Keratinocyte (primary cell): Measurements from ENCODE around the gene AGBL3. TPM values are rescaled to one million over a fixed set of nuclear protein-coding genes. Genes with fewer than 3 reads are reported as not detected.

Source experiments
- DNase-seq: peaks from one replicate; pipeline ENCODE4 v3.0.0-alpha.2; 2011; ENCODE audit warnings: low read depth, missing footprints, low spot score
- FAIRE-seq: peaks from 2 replicates; lab custom pipeline; 2011; peaks lifted over from hg19 to GRCh38; lab: Jason Lieb, UNC
- H2AFZ ChIP-seq: 2 replicates; pipeline ENCODE4 v1.6.0; 2012; ENCODE audit warnings: low read length, control low read depth, inconsistent platforms; ENCODE audit not compliant: control insufficient read depth
- H3K27ac ChIP-seq: 2 replicates; pipeline ENCODE4 v1.5.1; 2011; ENCODE audit warnings: low read length; ENCODE audit not compliant: control insufficient read depth, insufficient read depth
- H3K27me3 ChIP-seq: 3 replicates; pipeline ENCODE4 v1.6.0; 2011; ENCODE audit warnings: low read length; ENCODE audit not compliant: control insufficient read depth, insufficient read depth; ENCODE audit errors: extremely low read depth
- H3K36me3 ChIP-seq, 2 experiments: 2 replicates in 1 of 2; 3 replicates in 1 of 2; pipeline ENCODE4 v1.5.1; 2011; ENCODE audit warnings: low read length in 2 of 2, mild to moderate bottlenecking in 1 of 2; ENCODE audit not compliant: control insufficient read depth in 2 of 2, insufficient read depth in 2 of 2; ENCODE audit errors: extremely low read depth in 1 of 2
- H3K4me1 ChIP-seq: 3 replicates; pipeline ENCODE4 v1.5.1; 2011; ENCODE audit warnings: low read length; ENCODE audit not compliant: control insufficient read depth, insufficient read depth; ENCODE audit errors: extremely low read depth
- H3K4me2 ChIP-seq: 3 replicates; pipeline ENCODE4 v1.6.0; 2011; ENCODE audit warnings: low read depth, low read length; ENCODE audit not compliant: control insufficient read depth, insufficient read depth; ENCODE audit errors: extremely low read depth
- H3K4me3 ChIP-seq, 3 experiments: fragments of 200-600 bp in 1 of 3; sonication (generic) in 1 of 3; 2 replicates in 2 of 3; 3 replicates in 1 of 3; pipeline ENCODE4 v1.5.1; 2011 to 2016; ENCODE audit warnings: low read length in 3 of 3, mild to moderate bottlenecking in 3 of 3, control low read depth in 2 of 3, inconsistent platforms in 1 of 3, low read depth in 1 of 3, mixed read lengths in 1 of 3, mixed run types in 1 of 3, moderate library complexity in 1 of 3; ENCODE audit not compliant: control insufficient read depth in 2 of 3, insufficient read depth in 2 of 3; ENCODE audit errors: extremely low read depth in 1 of 3
- H3K79me2 ChIP-seq: 2 replicates; pipeline ENCODE4 v1.6.0; 2012; ENCODE audit warnings: low read length; ENCODE audit not compliant: control insufficient read depth, insufficient read depth
- H3K9ac ChIP-seq: 3 replicates; pipeline ENCODE4 v1.6.0; 2011; ENCODE audit warnings: low read length; ENCODE audit not compliant: control insufficient read depth, insufficient read depth; ENCODE audit errors: extremely low read depth
- H3K9me1 ChIP-seq: 3 replicates; pipeline ENCODE4 v1.6.0; 2011; ENCODE audit warnings: low read length; ENCODE audit not compliant: control insufficient read depth, insufficient read depth; ENCODE audit errors: extremely low read depth
- H3K9me3 ChIP-seq: 2 replicates; pipeline ENCODE4 v1.5.1; 2012; ENCODE audit warnings: low read depth, low read length; ENCODE audit not compliant: control insufficient read depth
- H4K20me1 ChIP-seq: 3 replicates; pipeline ENCODE4 v1.6.0; 2011; ENCODE audit warnings: low read length; ENCODE audit not compliant: control insufficient read depth, insufficient read depth; ENCODE audit errors: extremely low read depth
- EZH2 ChIP-seq: IDR thresholded peaks from one replicate; pipeline ENCODE4 v1.6.1; 2012; ENCODE audit warnings: inconsistent platforms, mild to moderate bottlenecking, low read length, moderate library complexity
- dilution Hi-C: fragments of 300-500 bp; cut with MboI; formaldehyde crosslinking; loops from one replicate; pipeline ENCODE4 v1.7.0; 2020; ENCODE audit warnings: low sequenced_read_pairs; ENCODE audit not compliant: extremely low pct_ligation_motif_present
- polyA plus RNA-seq, 5 experiments: library from polyadenylated mRNA; depleted of rRNA in 3 of 5; stranded (reverse) in 3 of 5; stranded (forward) in 1 of 5; unstranded in 1 of 5; fragments of >200 nt; gene quantifications; 1 replicate in 1 of 5; 2 replicates in 3 of 5; 3 replicates in 1 of 5; pipeline versions ENCODE4 v1.2.1 to v1.2.3, GENCODE V29; 2011 to 2012; ENCODE audit warnings: missing spikeins in 2 of 5, low read depth in 1 of 5, low replicate concordance in 1 of 5
- TF ChIP-seq, protein P1 (sequence below), 3 experiments: IDR thresholded peaks in 1 of 3; conservative IDR thresholded peaks in 1 of 3; optimal IDR thresholded peaks in 1 of 3; 2 replicates in 2 of 3; 3 replicates in 1 of 3; pipeline versions ENCODE3 to v1.5.1; 2011; ENCODE audit warnings: low read length in 3 of 3, mild to moderate bottlenecking in 3 of 3, moderate library complexity in 2 of 3, control low read depth in 1 of 3, inconsistent platforms in 1 of 3; ENCODE audit not compliant: insufficient read depth in 2 of 3; ENCODE audit errors: extremely low read depth in 1 of 3

The AGBL3 gene
- polyA plus RNA-seq, 1 donor (not counting 4 experiments of a cell fraction or from before 2014, with no cell fraction given), result 0.97 TPM

DNA sequence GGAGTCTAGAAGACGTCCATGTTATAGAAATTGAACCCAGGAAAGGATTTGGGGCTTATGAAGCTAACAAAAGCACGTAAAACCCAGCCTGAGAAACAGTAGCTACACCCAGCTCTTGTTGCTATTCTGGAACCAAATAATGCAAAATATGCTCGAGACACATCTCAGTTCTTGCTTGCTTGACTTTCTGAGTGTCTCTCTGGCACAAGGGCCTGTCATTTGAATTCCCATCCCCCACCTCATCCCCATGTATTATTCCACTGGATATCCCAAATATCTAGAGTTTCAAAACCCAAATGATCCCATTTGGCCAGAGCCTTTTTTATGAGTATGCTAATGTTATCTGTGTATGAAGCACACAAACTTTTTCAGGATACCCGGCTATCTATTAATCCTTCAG lies 48.2 kb upstream of the AGBL3 start:
- FAIRE-seq, result no peak
- Histone ChIP-seq H3K27me3 (no peaks in the 10 kb centered on the region), H3K4me1 (peaks cover 8% of the 10 kb centered on the region), H3K4me3 (no peak overlapping the region), H3K9me3 (no peaks in the 10 kb centered on the region), H2AFZ (no peak overlapping the region), H3K36me3 (peaks cover 13 to 15% of the 10 kb centered on the region in 2 experiments), H3K4me2 (no peak overlapping the region), H4K20me1 (no peaks in the 10 kb centered on the region), H3K79me2 (no peaks in the 10 kb centered on the region), H3K9ac (no peak overlapping the region), H3K9me1 (no peaks in the 10 kb centered on the region), H3K27ac (no peak overlapping the region)
- dilution Hi-C loops, result no loop called here
- DNase-seq, result no peak
- TF ChIP-seq, protein P1, sequence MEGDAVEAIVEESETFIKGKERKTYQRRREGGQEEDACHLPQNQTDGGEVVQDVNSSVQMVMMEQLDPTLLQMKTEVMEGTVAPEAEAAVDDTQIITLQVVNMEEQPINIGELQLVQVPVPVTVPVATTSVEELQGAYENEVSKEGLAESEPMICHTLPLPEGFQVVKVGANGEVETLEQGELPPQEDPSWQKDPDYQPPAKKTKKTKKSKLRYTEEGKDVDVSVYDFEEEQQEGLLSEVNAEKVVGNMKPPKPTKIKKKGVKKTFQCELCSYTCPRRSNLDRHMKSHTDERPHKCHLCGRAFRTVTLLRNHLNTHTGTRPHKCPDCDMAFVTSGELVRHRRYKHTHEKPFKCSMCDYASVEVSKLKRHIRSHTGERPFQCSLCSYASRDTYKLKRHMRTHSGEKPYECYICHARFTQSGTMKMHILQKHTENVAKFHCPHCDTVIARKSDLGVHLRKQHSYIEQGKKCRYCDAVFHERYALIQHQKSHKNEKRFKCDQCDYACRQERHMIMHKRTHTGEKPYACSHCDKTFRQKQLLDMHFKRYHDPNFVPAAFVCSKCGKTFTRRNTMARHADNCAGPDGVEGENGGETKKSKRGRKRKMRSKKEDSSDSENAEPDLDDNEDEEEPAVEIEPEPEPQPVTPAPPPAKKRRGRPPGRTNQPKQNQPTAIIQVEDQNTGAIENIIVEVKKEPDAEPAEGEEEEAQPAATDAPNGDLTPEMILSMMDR (optimal IDR thresholded peaks at IDR 0.05 in 1 of 3, IDR thresholded peaks at IDR 0.05 in 1 of 3, conservative IDR thresholded peaks at IDR 0.05 in 1 of 3; ENCODE audit: extremely low read depth in 1 of 3, insufficient read depth in 2 of 3, low read length in 3 of 3), result no peak
- no peak for TF ChIP-seq EZH2

DNA sequence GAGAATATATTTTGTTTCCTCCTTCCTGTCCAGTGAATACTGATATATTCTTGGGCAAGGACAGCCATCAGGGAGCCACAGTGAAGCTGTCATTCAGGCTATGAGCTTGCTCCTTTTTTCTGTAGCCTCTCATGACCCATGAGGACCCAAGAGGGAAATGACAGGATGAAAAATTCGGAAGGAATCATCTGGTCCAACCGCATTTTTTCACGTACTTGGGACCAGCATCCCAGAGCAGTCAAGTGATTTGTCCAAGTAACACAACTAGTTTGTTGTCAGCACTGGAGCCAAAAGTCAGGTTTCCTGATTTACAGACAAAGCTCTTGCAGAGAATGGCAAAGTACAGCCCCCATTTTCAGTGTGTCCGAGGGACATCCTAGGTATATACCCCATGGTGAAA lies 47.2 kb upstream of the AGBL3 start:
- H4K20me1 ChIP-seq, result no peaks in the 10 kb centered on the region
- H3K36me3 ChIP-seq, result peaks cover 13% of the 10 kb centered on the region in 2 experiments
- H3K4me1 ChIP-seq, result peaks cover 8% of the 10 kb centered on the region
- no peaks in the 10 kb centered on the region for H3K9me3 ChIP-seq
- H3K4me2 ChIP-seq, result no peak overlapping the region
- no peak overlapping the region for H3K9ac ChIP-seq
- dilution Hi-C loops, result no loop called here
- DNase-seq, result no peak
- no peaks in the 10 kb centered on the region for H3K79me2 ChIP-seq
- H3K27me3 ChIP-seq, result no peaks in the 10 kb centered on the region
- no peak overlapping the region for H3K4me3 ChIP-seq
- no peak for TF ChIP-seq EZH2
- TF ChIP-seq, protein P1 (optimal IDR thresholded peaks at IDR 0.05 in 1 of 3, IDR thresholded peaks at IDR 0.05 in 1 of 3, conservative IDR thresholded peaks at IDR 0.05 in 1 of 3; ENCODE audit: extremely low read depth in 1 of 3, insufficient read depth in 2 of 3, low read length in 3 of 3), result no peak
- no peak overlapping the region for H2AFZ ChIP-seq
- H3K27ac ChIP-seq, result no peak overlapping the region
- no peak for FAIRE-seq
- no peaks in the 10 kb centered on the region for H3K9me1 ChIP-seq
